ENCODE results near the gene KIAA0753. TPM values are rescaled to one million over a fixed set of nuclear protein-coding genes. Genes with fewer than 3 reads are reported as not detected.

The KIAA0753 gene
- polyA plus RNA-seq, 1 donor: 43.7 TPM

GRCh38 chr17:6643451-6644125 lies 3.1 kb upstream of the KIAA0753 start:
- DNase-seq: no peak

DNA sequence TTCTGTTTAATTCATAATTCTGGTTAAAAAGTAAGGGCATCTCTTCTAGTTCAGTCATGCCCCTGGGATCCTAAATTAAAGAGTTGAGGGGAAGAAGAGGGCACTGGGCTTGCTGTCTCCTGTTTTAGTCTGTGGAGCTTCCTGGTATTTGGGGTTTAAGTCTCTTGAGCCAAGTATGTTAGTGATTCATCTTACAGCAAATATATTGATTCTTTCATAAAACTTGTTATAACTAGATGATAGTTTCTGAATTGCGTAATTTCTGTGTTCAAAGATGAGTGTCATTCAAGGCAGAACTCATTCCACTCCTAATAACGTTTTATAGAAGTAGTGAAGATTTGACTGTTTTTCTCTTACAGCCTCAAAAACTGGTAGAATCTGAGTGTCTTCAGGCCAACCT lies 2.1 kb upstream of the KIAA0753 start:
- no peak for DNase-seq

- DNase-seq: no peak
Observed at GRCh38 chr17:6641247-6641863, 844 bp upstream of the KIAA0753 start.

- no peak for DNase-seq
Observed at GRCh38 chr17:6639586-6640535, 650 bp downstream of the KIAA0753 start.

DNA sequence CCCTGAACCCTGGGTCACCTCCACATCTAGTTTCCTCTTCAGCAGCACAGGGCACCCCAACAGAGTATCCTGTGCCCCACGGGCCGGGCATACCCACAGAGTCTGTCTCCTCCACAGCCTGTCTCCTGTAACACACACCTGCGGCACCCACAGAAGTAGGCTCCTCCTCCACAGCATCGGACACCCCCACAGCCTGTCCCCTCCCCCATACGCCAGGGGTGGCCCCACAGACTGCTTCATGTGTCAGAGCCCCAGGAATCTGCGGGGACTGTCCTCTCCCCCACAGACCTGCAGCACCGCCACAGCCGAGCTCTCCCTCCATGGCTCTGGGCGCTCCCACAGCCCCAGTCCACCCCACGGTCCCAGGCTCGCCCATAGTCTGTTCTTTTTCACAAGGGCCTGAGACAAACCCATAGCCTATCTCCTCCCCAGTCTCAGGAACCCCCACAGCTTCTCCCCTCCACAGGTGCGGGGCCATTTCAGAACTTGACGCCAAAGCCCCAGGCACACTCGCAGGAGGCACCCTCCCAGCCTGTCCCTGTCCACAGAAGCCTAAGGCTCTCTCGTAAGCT lies 1.4 kb downstream of the KIAA0753 start:
- no peak for DNase-seq

DNA sequence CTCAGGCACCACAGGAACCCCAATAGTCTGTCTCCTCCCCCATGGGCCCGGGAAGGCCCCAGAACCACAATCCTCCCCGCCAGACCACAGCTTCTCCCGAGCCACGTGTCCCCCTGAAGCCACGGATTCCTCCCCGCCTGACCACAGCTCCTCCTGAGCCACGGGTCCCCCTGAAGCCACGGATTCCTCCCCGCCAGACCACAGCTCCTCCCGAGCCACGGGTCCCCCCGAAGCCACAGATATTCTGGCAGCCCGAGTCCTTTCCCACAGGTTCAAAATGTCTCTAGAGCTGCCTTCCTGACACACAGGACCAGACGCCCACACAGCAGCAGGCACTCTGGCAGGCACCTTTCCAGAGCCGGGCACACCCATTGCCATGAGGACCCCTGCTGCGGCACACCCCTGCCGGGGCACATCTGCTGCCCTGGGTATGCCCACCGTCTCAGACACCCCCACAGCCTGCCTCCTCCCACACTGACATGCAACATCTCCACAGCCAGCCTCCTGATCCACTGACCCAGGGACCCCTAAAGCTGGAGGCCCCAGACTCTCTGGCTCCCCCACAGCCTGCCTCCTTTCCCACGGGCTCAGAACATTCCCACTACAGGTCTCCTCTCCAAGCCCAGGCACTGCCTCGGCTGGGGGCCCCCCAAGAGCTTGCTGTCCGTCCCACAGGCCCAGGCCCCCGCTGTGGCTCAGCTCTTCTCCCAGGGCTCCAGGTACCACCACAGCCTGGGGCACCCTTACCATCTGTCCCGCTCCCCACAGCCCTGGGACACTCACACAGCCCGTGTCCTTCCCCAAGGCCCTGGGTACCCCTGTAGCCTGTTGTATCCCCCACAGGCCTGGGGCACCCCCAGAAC lies 2.2 kb downstream of the KIAA0753 start:
- no peak for DNase-seq

GRCh38 chr17:6637458-6637840 lies 3.1 kb downstream of the KIAA0753 start:
- DNase-seq: no peak

DNA sequence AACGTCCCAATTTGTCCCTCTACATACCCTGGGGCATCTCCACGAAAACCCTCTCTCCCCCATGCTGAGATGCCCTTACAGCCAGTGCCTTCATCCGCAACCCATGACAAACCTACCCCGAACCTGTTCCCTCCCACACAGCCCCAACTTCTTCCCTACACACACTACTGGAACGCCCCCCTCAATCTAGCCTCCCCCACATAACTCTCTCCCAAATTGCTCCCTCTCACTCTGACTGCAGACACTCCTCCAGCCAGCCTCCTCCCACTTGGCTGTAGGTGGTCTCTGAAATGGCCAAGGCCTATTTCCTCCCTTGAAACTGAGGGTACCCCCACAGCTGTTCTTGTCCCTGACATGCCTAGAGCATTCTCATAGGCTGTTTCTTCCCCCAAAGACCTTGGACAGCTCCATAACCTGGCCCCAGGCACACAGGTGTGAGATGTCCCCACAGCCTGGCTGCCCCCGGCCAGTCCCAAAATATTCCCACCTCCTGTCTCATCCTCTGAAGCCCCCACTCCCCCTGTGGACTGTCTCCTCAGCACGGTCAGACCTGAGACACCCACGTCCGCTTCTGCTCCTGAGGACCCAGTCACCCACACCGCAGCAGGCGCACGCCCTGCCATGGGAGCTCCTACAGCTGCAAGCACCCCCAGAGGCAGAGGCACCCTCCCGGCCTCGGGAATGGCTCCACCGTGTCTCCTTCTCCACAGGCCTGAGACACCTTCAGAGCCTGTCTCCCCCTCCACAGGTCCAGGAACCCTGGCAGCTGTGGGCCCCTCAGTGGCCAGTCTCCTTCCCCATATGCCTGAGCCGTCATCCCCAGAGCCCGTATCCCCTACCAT lies 3.7 kb downstream of the KIAA0753 start:
- no peak for DNase-seq

- DNase-seq: no peak
Observed at GRCh38 chr17:6636105-6636504, 4.4 kb downstream of the KIAA0753 start.

- no peak for DNase-seq
Observed at GRCh38 chr17:6633263-6633662, 7.2 kb downstream of the KIAA0753 start.

GRCh38 chr17:6632530-6632929 lies 8.0 kb downstream of the KIAA0753 start:
- no peak for DNase-seq

DNA sequence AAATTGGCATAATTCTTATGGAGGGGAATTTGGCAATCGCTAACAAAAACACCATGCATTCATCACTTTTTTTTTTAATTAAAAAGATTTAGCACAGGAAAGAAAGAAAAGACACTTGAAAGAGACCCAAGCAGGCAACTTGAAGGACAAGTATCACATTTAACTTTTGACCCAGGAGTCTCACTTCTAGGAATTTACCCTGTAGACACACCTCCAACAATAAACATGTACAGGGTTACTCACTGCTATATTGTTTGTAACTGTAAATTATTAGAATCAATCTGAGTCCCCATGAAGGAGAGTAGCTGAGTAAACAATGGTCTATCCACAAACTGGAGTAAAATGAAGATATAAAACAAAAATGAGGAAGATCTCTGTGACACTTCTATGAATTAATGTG lies 10.1 kb downstream of the KIAA0753 start:
- no peak for DNase-seq

- no peak for DNase-seq
Observed at GRCh38 chr17:6627019-6627418, 13.5 kb downstream of the KIAA0753 start.

DNA sequence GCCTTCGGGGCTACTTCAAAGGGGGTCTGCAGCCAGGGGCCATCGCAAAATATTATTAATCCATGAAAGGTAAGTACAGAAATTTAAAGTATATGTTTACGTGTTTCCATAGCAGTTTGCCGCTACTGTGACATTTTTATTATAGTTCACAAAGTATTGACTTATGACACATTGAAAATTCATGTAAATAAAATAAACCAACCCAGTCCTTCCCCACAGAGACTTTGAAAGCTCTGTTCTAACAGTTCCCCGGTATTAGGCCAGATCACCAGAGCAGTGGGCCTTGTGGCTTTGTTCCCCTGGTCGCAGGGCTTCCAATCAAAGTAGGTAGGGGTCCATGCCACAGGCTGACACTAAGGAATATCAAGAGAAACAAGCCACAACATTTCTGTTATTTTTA lies 13.9 kb downstream of the KIAA0753 start:
- no peak for DNase-seq

DNA sequence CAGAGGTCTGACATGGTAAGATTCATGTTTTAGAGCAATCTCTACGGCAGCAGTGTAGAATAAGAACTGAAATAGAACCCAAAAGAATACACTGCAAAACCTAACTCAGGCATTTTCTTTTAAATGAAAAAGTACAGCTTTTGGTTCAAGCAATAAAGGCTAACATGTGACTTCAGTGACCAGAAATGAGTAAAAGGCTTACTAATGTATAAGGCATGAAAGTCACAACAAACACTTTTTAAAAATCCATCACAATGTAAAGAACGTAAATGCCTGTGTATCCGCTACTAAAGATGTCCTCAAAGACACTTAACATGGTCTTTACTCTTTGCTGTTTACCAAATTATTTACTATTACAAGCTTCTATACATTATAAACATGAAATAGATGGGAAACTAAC lies 16.6 kb downstream of the KIAA0753 start:
- no peak for DNase-seq

DNA sequence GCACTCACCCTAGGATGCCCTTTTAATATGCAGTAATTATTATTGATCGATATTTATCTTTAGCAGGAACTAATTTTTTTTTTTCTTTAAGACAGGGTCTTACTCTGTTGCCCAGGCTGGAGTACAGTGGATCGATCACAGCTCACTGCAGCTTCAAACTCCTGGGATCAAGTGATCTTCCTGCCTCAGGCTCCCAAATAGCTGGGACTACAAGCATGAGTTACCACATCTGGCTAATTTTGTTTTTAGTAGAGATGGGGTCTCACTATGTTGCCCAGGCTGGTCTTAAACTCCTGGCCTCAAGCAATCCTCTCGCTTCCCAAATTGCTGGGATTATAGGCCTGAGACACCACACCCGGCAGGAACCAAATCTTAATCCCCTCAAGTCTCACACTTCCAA lies 29.3 kb downstream of the KIAA0753 start:
- DNase-seq: no peak

- no peak for DNase-seq
Observed at GRCh38 chr17:6610011-6610410, 30.5 kb downstream of the KIAA0753 start.

- no peak for DNase-seq
Observed at GRCh38 chr17:6608321-6608720, 32.2 kb downstream of the KIAA0753 start.

DNA sequence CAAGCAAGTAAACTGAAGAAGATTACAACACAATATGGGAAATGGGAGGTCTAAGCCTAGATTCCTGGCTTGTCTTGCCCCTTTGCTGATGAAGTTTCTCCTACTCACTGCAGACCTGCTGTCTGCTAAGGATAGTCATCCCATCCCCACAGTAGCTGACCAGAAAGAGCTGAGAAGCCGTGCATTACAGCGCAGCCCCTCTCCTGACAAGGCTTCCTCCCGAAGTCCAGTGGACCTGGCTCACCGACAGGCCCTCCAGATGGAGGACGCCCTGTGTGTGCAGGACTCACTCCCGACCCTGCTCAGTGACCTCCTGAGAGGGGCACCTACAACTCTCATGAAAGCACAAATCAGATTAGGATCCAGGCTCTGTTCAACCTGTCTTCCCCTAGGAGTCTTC lies 35.4 kb downstream of the KIAA0753 start:
- no peak for DNase-seq

- no peak for DNase-seq
Observed at GRCh38 chr17:6603744-6604325, 36.7 kb downstream of the KIAA0753 start.

All from left kidney (tissue), 2 donors.